Measurements from ENCODE around the gene RYR2.

- TF ChIP-seq CTCF (IDR thresholded peaks at IDR 0.05) = no peak
- no peak for TF ChIP-seq EZH2 (IDR thresholded peaks at IDR 0.05)
Observed at GRCh38 chr1:237390823-237391222, 348.8 kb downstream of the RYR2 start.
